ENCODE data around the gene NDOR1.
"Not testable (repeated sequence)": the region's sequence is repeated elsewhere in the genome, so short reads cannot be mapped to it uniquely, and the experiment has no call there.

Gene NDOR1

GRCh38 chr9:137229903-137230704 lies 24.6 kb downstream of the NDOR1 start:
- DNase-seq, result no peak

GRCh38 chr9:137230705-137231371 lies 25.3 kb downstream of the NDOR1 start, which contains the start of gene SLC34A3:
SLC34A3 (plus strand) TSS chr9:137230901; CDS start chr9:137231703, 802 bp downstream.
- DNase-seq, result no peak

- DNase-seq, result no peak
These were observed 26.0 kb downstream of the NDOR1 start for GRCh38 chr9:137231372-137232039.

GRCh38 chr9:137232101-137232500 lies 26.6 kb downstream of the NDOR1 start:
- DNase-seq, result no peak

GRCh38 chr9:137232510-137232909 lies 27.0 kb downstream of the NDOR1 start:
- DNase-seq, result no peak

- DNase-seq, result no peak
These were observed 27.9 kb downstream of the NDOR1 start for GRCh38 chr9:137233143-137233980.

- no peak for DNase-seq
These were observed 28.7 kb downstream of the NDOR1 start for GRCh38 chr9:137234055-137234697.

- no peak for DNase-seq
These were observed 29.4 kb downstream of the NDOR1 start for GRCh38 chr9:137234758-137235423.

GRCh38 chr9:137235424-137236237 lies 30.1 kb downstream of the NDOR1 start:
- DNase-seq, result no peak

GRCh38 chr9:137236238-137236935 lies 30.9 kb downstream of the NDOR1 start:
- peak in 51 of 56 donors; percentile 26 to 86 (median 61) for DNase-seq

GRCh38 chr9:137236936-137237421 lies 31.5 kb downstream of the NDOR1 start:
- DNase-seq, result peak in 1 of 56 donors; percentile 36

- peak in 47 of 56 donors; percentile 14 to 90 (median 56) for DNase-seq
These were observed 32.5 kb downstream of the NDOR1 start for GRCh38 chr9:137237759-137238726.

- not testable (repeated sequence) for DNase-seq
These were observed 34.2 kb downstream of the NDOR1 start for GRCh38 chr9:137239541-137240200.

- peak in 50 of 56 donors; percentile 24 to 88 (median 72) for DNase-seq
These were observed 34.9 kb downstream of the NDOR1 start for GRCh38 chr9:137240318-137240840.

- peak; percentile 81 to 100 (median 99) for DNase-seq
These were observed 35.5 kb downstream of the NDOR1 start, which contains the start of gene TUBB4B for GRCh38 chr9:137240841-137241489. TUBB4B (plus strand) TSS chr9:137241287; CDS start chr9:137241361, 74 bp downstream.
